ENCODE data around the gene KLF6. TPM values are rescaled to one million over a fixed set of nuclear protein-coding genes. Genes with fewer than 3 reads are reported as not detected.
A peak's percentile ranks its signal among the peaks of the same experiment; 100 is the strongest.

KLF6 gene
- total RNA-seq, 1 donor from 2014 or later, result 242 TPM

DNA sequence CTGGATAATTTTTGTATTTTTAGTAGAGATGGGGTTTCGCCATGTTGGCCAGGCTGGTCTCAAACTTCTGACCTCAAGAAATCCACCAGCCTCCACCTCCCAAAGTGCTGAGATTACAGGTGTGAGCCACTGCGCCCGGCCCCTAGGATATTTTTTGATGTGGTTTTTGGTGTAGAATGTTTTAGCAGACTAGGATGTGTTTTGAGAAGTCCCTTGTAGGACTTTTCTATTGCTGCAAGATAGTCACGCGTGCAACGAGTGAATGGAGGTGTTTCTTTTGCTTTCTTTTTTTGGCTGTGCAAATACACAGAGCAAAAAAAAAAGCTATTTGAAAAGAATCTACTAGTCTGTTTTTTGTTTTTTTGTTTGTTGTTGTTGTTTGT lies 29.8 kb upstream of the KLF6 start:
- DNase-seq (no peak), ATAC-seq (no peak)
- peaks cover 24% of the 10 kb centered on the region for H3K4me1 ChIP-seq
- no peaks in the 10 kb centered on the region for H3K9me3 ChIP-seq
- H3K4me3 ChIP-seq, result no peak overlapping the region
- intact Hi-C loops (cut with DNase I), result no loop called here
- H3K27ac ChIP-seq, result no peak overlapping the region
- no peaks in the 10 kb centered on the region for H3K36me3 ChIP-seq
- no peaks in the 10 kb centered on the region for H3K27me3 ChIP-seq (ENCODE audit: low read depth)
- TF ChIP-seq, protein P1, sequence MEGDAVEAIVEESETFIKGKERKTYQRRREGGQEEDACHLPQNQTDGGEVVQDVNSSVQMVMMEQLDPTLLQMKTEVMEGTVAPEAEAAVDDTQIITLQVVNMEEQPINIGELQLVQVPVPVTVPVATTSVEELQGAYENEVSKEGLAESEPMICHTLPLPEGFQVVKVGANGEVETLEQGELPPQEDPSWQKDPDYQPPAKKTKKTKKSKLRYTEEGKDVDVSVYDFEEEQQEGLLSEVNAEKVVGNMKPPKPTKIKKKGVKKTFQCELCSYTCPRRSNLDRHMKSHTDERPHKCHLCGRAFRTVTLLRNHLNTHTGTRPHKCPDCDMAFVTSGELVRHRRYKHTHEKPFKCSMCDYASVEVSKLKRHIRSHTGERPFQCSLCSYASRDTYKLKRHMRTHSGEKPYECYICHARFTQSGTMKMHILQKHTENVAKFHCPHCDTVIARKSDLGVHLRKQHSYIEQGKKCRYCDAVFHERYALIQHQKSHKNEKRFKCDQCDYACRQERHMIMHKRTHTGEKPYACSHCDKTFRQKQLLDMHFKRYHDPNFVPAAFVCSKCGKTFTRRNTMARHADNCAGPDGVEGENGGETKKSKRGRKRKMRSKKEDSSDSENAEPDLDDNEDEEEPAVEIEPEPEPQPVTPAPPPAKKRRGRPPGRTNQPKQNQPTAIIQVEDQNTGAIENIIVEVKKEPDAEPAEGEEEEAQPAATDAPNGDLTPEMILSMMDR (IDR thresholded peaks at IDR 0.05), result no peak

DNA sequence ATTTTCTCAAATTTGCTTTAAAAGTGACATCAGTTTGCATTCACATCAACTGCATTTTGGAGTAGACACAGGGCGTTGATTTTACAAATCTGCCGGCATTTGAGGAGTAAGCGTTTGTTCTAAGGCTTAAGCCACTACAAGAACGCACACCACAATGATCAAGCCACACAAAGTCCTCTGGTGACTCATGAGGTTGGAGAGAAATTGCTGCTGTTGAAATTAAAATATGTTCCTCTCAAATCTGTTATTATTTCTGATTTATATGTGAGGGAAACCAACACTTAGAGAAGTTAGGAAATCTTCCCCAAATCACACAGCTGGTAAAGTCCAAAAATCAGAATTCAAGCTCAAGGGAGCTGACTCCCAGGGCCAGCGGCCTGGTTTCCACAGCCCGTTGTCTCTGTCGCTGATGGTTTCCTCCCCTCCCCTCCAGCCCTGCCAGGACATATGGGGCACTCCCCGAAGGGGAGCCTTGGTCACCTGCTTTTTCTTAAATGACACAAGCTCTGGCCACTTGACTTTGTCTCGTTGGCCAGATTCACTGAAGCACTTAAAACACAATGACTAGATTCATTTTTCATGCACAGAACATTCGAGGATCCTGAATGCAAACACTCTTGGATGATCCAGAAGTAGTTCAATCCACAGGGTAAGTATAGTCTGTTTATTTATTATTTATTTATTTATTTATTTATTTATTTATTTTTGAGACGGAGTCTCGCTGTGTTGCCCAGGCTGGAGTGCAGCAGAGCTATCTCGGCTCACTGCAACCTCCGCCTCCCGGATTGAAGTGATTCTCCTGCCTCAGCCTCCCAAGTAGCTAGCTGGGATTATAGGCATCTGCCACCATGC lies 29.2 kb upstream of the KLF6 start:
- TF ChIP-seq, protein P1 (IDR thresholded peaks at IDR 0.05), result no peak
- no peak overlapping the region for H3K4me3 ChIP-seq
- no peaks in the 10 kb centered on the region for H3K9me3 ChIP-seq
- H3K27ac ChIP-seq, result no peak overlapping the region
- ATAC-seq (no peak), DNase-seq (no peak)
- no peaks in the 10 kb centered on the region for H3K36me3 ChIP-seq
- no peaks in the 10 kb centered on the region for H3K27me3 ChIP-seq (ENCODE audit: low read depth)
- intact Hi-C loops (cut with DNase I), result no loop called here
- peaks cover 30% of the 10 kb centered on the region for H3K4me1 ChIP-seq

DNA sequence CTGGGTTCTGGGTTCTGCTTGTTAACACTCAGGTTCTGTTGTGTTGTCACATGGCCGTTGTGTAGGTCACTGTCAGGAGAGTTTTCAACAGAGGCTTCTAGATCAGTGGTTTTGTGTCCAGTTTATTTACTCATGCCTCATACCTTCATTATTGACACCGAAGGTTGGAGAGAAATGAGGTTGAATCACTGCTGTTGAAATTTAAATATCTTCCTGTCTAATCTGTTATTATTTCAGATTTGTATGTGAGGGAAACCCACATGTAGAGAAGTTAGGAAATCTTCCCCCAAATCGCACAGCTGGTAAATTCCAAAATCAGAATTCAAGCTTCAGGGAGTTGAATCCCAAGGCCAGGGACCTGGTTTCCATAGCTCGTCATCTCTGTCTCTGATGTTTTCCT lies 28.3 kb upstream of the KLF6 start:
- Histone ChIP-seq H3K4me3 (no peak overlapping the region), H3K27me3 (ENCODE audit: low read depth) (no peaks in the 10 kb centered on the region), H3K4me1 (peaks cover 40% of the 10 kb centered on the region), H3K36me3 (no peaks in the 10 kb centered on the region), H3K9me3 (no peaks in the 10 kb centered on the region), H3K27ac (no peak overlapping the region)
- DNase-seq (no peak), ATAC-seq (no peak)
- TF ChIP-seq, protein P1 (IDR thresholded peaks at IDR 0.05), result no peak
- intact Hi-C loops (cut with DNase I), result no loop called here

DNA sequence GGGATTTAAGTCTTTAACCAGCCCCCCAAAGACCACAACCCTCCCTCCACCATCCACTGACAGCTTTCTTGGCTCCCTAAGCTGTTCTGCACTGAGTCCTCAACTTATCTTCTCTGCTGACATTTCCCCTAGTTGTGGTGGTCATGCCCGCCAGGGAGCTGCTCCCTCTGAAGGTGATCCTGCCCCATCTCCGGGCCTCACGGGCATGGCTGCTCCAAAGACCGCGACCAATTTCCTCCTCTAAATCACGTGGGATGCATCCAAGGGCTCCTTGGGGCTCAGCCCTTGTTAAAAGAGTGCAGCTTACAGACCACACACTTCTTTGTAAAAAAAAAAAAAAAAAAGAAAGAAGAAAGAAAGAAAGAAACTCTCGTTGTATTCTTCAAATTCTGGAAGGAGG lies 27.1 kb upstream of the KLF6 start:
- Histone ChIP-seq H3K9me3 (no peaks in the 10 kb centered on the region), H3K4me3 (no peak overlapping the region), H3K36me3 (no peaks in the 10 kb centered on the region), H3K27me3 (ENCODE audit: low read depth) (no peaks in the 10 kb centered on the region), H3K4me1 (peaks cover 51% of the 10 kb centered on the region), H3K27ac (peak overlapping the region; percentile 89)
- no peak for DNase-seq
- no peak for ATAC-seq
- TF ChIP-seq, protein P1 (IDR thresholded peaks at IDR 0.05), result no peak
- intact Hi-C loops (cut with DNase I), result no loop called here

- peak overlapping the region; percentile 19 for H3K4me3 ChIP-seq
- intact Hi-C loops (cut with DNase I), result no loop called here
- peak; percentile 64 to 66 for ATAC-seq
Observed at GRCh38 chr10:3811291-3811870, 26.4 kb upstream of the KLF6 start.

More at GRCh38 chr10:3811291-3811870, 26.4 kb upstream of the KLF6 start:
- peaks cover 59% of the 10 kb centered on the region for H3K4me1 ChIP-seq
- TF ChIP-seq, protein P1 (IDR thresholded peaks at IDR 0.05), result no peak
- no peaks in the 10 kb centered on the region for H3K36me3 ChIP-seq
- no peak for DNase-seq
- no peaks in the 10 kb centered on the region for H3K27me3 ChIP-seq (ENCODE audit: low read depth)
- H3K27ac ChIP-seq, result peak overlapping the region; percentile 89
- no peaks in the 10 kb centered on the region for H3K9me3 ChIP-seq
